ENCODE measurements around the gene RHOXF1. TPM values are rescaled to one million over a fixed set of nuclear protein-coding genes. Genes with fewer than 3 reads are reported as not detected.

Gene RHOXF1
- total RNA-seq, 8 experiments from 2014 or later: 0.16 to 0.82 TPM; not detected in 6

Other genes starting within 250 kb of the RHOXF1 start
- 10 to 100 TPM; 17.3 to 33.8 (median 20.7) TPM for gene RNF113A, start 244.2 kb downstream of the RHOXF1 start, total RNA-seq
- gene NDUFA1, start 244.1 kb downstream of the RHOXF1 start, total RNA-seq: 100 to 1,000 TPM; 122 to 196 (median 146) TPM
- 10 to 100 TPM in 1 of 8 experiments, under 1 TPM in 1, not detected in 6; 0.16 to 31.4 TPM for gene AKAP14, start 220.0 kb downstream of the RHOXF1 start, total RNA-seq
- 10 to 100 TPM in 3 of 8 experiments, 1 to 10 TPM in 5; 6.9 to 12.7 (median 9.4) TPM for gene NKAP, start 172.2 kb downstream of the RHOXF1 start, total RNA-seq
- gene RHOXF2B, start 38.2 kb downstream of the RHOXF1 start, total RNA-seq: under 1 TPM in 3 of 8 experiments, not detected in 5; 0.11 to 0.43 (median 0.42) TPM
- gene RHOXF2, start 42.7 kb upstream of the RHOXF1 start, total RNA-seq: 1 to 10 TPM in 2 of 8 experiments, under 1 TPM in 6; 0.13 to 1.3 (median 0.64) TPM
- gene ZBTB33, start 134.9 kb upstream of the RHOXF1 start, total RNA-seq: 10 to 100 TPM; 15.2 to 26.7 (median 19.1) TPM
- gene TMEM255A, start 195.5 kb upstream of the RHOXF1 start, total RNA-seq: 10 to 100 TPM in 4 of 8 experiments, 1 to 10 TPM in 2, under 1 TPM in 2; 0.28 to 16.3 (median 7.5) TPM
- gene ATP1B4, start 246.2 kb upstream of the RHOXF1 start, total RNA-seq: under 1 TPM in 4 of 8 experiments, not detected in 4; 0.08 to 0.14 (median 0.10) TPM